Chondrocyte (in vitro differentiated cells): ENCODE data around the gene STKLD1. TPM values are rescaled to one million over a fixed set of nuclear protein-coding genes. Genes with fewer than 3 reads are reported as not detected.

Source experiments
- DNase-seq: peaks from one replicate; pipeline ENCODE4 v3.0.0; 2021; ENCODE audit warnings: mixed read lengths, low spot score
- H3K27ac Mint-ChIP-seq: one replicate; pipeline ENCODE4 v1.8.0; 2021; ENCODE audit warnings: mild to moderate bottlenecking, moderate library complexity, mixed read lengths; ENCODE audit not compliant: unreplicated experiment
- H3K27me3 Mint-ChIP-seq: 2 replicates; pipeline ENCODE4 v1.8.0; 2021; ENCODE audit warnings: low read depth, mixed read lengths
- H3K36me3 Mint-ChIP-seq: 2 replicates; pipeline ENCODE4 v1.8.0; 2021; ENCODE audit warnings: low read depth, mixed read lengths
- H3K4me1 Mint-ChIP-seq: 2 replicates; pipeline ENCODE4 v1.8.0; 2021; ENCODE audit warnings: low read depth, mild to moderate bottlenecking, mixed read lengths
- H3K4me3 Mint-ChIP-seq: one replicate; pipeline ENCODE4 v1.8.0; 2021; ENCODE audit warnings: mild to moderate bottlenecking, moderate library complexity, mixed read lengths; ENCODE audit not compliant: unreplicated experiment
- H3K9me3 Mint-ChIP-seq: 2 replicates; pipeline ENCODE4 v1.8.0; 2021; ENCODE audit warnings: low read depth, mixed read lengths
- CTCF ChIP-seq: fragments of 200-600 bp; sonication (generic); IDR thresholded peaks from 2 replicates; pipeline ENCODE4 v1.5.0; 2021; ENCODE audit warnings: antibody characterized with exemption, mild to moderate bottlenecking, moderate library complexity
- total RNA-seq: library from RNA; stranded (reverse); gene quantifications from 3 replicates; pipeline ENCODE4 v1.2.1, GENCODE V29; 2021

STKLD1 gene
- total RNA-seq, 1 donor from 2014 or later = 1.8 TPM

DNA sequence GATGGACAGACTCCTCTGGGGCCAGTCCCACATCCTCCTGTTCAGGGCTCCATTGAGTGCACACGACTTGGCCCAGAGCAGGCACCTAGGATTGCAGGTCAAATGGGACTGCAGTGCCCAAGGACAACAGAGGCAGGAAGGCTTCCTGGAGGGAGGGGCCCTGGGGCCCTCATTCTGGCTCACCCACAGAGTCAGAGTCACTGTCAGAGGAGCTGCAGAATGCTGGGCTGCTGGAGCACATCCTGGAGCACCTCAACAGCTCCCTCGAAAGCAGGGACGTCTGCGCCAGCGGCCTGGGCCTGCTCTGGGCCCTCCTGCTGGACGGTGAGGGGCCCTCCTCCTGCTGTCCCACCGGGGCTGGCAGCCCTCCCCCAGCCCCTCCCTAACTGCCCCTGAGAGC is 26.5 kb downstream of the STKLD1 start:
- TF ChIP-seq CTCF = no peak
- Mint-ChIP-seq H3K27me3 (peaks cover 4% of the 10 kb centered on the region), H3K27ac (no peak overlapping the region), H3K9me3 (no peaks in the 10 kb centered on the region), H3K36me3 (peaks cover 9% of the 10 kb centered on the region), H3K4me1 (no peaks in the 10 kb centered on the region), H3K4me3 (no peak overlapping the region)
- no peak for DNase-seq

DNA sequence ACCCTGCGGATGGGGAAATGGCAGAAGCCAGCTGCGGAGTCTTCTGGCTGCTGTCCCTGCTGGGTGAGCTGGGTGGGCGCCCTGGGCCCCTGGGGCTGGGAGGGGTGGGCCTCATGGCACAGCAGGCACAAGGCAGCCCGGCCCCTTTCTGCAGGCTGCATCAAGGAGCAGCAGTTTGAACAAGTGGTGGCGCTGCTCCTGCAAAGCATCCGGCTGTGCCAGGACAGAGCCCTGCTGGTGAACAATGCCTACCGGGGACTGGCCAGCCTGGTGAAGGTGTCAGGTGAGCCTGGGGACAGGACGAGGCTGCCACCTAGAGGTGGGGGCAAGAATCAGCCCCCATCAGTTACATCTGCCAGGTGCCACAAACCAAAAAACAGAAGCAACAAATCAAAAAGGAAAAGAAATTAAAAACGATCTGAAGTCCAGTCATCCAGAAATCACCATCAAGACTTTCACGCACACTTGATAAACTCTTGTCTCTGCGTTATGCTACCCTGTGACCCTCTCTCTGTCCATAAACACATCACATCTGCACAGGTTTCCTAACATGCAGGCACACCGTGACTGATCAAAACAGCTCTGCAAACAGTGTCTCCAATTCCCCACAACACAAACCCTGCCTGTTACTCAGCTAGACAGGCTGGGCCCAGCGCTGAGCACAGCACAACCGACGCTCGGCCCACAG is 27.7 kb downstream of the STKLD1 start:
- H3K4me1 Mint-ChIP-seq = no peaks in the 10 kb centered on the region
- peak; percentile 70 for TF ChIP-seq CTCF
- H3K36me3 Mint-ChIP-seq = peaks cover 9% of the 10 kb centered on the region
- peaks cover 3% of the 10 kb centered on the region for H3K27me3 Mint-ChIP-seq
- DNase-seq = no peak
- no peak overlapping the region for H3K4me3 Mint-ChIP-seq
- H3K9me3 Mint-ChIP-seq = no peaks in the 10 kb centered on the region
- no peak overlapping the region for H3K27ac Mint-ChIP-seq

- H3K27me3 Mint-ChIP-seq = no peaks in the 10 kb centered on the region
- H3K9me3 Mint-ChIP-seq = no peaks in the 10 kb centered on the region
- H3K4me1 Mint-ChIP-seq = no peaks in the 10 kb centered on the region
- TF ChIP-seq CTCF = no peak
- H3K4me3 Mint-ChIP-seq = no peak overlapping the region
- no peak overlapping the region for H3K27ac Mint-ChIP-seq
- H3K36me3 Mint-ChIP-seq = peaks cover 9% of the 10 kb centered on the region
- no peak for DNase-seq
Observed at GRCh38 chr9:133404454-133405002, 28.4 kb downstream of the STKLD1 start.

GRCh38 chr9:133405508-133406438 is 29.6 kb downstream of the STKLD1 start:
- no peak overlapping the region for H3K27ac Mint-ChIP-seq
- no peaks in the 10 kb centered on the region for H3K4me1 Mint-ChIP-seq
- H3K4me3 Mint-ChIP-seq = no peak overlapping the region
- peaks cover 16% of the 10 kb centered on the region for H3K36me3 Mint-ChIP-seq
- TF ChIP-seq CTCF = no peak
- DNase-seq = no peak
- no peaks in the 10 kb centered on the region for H3K9me3 Mint-ChIP-seq
- H3K27me3 Mint-ChIP-seq = no peaks in the 10 kb centered on the region
